ENCODE data around the gene UTS2R.

DNA sequence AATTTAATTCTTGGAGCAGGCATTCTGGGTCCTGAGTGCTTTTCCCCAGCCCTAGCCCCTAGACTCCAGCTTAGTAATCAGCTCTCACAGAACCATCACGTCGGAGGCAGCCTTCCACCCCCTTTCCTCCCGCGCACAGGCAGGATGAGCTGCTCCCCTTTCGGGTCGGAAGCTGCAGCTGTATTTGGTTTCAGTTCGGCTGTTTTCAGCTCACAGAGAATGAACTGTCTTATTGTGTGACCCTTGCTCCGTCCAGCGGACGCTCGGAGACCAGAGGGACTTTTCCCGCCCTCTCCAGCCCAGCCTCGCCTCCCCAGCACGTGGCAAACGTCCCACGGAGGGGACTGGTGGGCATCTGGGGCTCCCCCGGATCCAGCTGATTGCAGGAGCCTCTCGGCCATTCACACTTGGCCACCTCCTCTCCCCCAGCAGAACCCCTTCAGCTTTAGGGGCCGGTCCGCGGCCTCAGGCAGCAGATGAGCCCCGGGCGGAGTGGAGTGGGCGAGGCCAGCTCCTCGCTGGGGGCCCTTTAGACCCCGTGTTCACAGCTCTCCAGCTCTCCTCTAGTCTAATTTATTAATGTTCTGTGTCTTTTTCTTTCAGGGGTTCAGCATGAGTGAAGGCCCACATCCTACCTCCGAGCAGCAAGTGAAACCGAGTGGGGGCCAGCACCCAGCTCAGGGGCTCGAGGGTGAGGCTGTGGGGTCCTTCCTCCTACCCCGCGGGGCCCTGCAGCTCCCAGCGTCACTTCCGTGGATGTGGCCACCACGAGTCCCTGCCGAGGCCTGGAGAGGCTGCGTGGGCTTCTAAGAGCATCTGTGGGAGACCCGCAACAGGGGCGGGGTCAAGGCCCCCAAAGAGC lies 863 bp upstream of the UTS2R start:
- TF ChIP-seq, protein P1, sequence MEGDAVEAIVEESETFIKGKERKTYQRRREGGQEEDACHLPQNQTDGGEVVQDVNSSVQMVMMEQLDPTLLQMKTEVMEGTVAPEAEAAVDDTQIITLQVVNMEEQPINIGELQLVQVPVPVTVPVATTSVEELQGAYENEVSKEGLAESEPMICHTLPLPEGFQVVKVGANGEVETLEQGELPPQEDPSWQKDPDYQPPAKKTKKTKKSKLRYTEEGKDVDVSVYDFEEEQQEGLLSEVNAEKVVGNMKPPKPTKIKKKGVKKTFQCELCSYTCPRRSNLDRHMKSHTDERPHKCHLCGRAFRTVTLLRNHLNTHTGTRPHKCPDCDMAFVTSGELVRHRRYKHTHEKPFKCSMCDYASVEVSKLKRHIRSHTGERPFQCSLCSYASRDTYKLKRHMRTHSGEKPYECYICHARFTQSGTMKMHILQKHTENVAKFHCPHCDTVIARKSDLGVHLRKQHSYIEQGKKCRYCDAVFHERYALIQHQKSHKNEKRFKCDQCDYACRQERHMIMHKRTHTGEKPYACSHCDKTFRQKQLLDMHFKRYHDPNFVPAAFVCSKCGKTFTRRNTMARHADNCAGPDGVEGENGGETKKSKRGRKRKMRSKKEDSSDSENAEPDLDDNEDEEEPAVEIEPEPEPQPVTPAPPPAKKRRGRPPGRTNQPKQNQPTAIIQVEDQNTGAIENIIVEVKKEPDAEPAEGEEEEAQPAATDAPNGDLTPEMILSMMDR (IDR thresholded peaks at IDR 0.05), result no peak
- TF ChIP-seq POLR2A (IDR thresholded peaks at IDR 0.05), result no peak

All from heart left ventricle (tissue), 13 donors.